GM12878 (cell line): ENCODE measurements around the gene CCDC6. TPM values are rescaled to one million over a fixed set of nuclear protein-coding genes. Genes with fewer than 3 reads are reported as not detected.

Experiments
- ATAC-seq: fragments of 200-7000 bp; cut with Tn5 transposase; 3 replicates; pipeline ENCODE4 v1.9.1; 2020; ENCODE audit warnings: mild to moderate bottlenecking, moderate library complexity
- BruUV-seq: library from RNA; stranded (reverse); fragments of 400-500 nt; replicated peaks from 2 replicates; lab custom pipeline; 2021; lab: Mats Ljungman, UMichigan
- CTCF ChIA-PET: fragments of 300-600 bp; sonication (Branson Sonifier 250); formaldehyde crosslinking; extraction: SDS; loops from one replicate; lab custom pipeline; 2021; ENCODE audit warnings: inconsistent platforms; lab: Yijun Ruan, JAX
- POLR2A ChIA-PET: fragments of 350-600 bp; formaldehyde crosslinking; extraction: SDS; loops from one replicate; lab custom pipeline; 2021; ENCODE audit warnings: inconsistent platforms; lab: Charles Lee
- RAD21 ChIA-PET: fragments of 300-600 bp; sonication (Branson Sonifier 250); formaldehyde crosslinking; loops from one replicate; lab custom pipeline; 2023; ENCODE audit warnings: antibody characterized with exemption; ENCODE audit not compliant: unreplicated experiment; lab: Charles Lee
- SMC1A ChIA-PET: fragments of 300-600 bp; sonication (Branson Sonifier 250); formaldehyde crosslinking; loops from one replicate; lab custom pipeline; 2023; ENCODE audit not compliant: unreplicated experiment, uncharacterized antibody; lab: Charles Lee
- DNase-seq: peaks from one replicate; pipeline ENCODE4 v3.0.0-alpha.2; 2011; ENCODE audit warnings: low read depth, low spot score
- FAIRE-seq: peaks from 3 replicates; lab custom pipeline; 2011; peaks lifted over from hg19 to GRCh38; lab: Jason Lieb, UNC
- H2AFZ ChIP-seq: 2 replicates; pipeline ENCODE4 v1.6.0; 2011; ENCODE audit warnings: low read depth, low read length, control low read depth; ENCODE audit not compliant: control insufficient read depth
- H3K27ac ChIP-seq: 2 replicates; pipeline ENCODE4 v1.5.1; 2011; ENCODE audit warnings: control low read depth; ENCODE audit not compliant: control insufficient read depth, insufficient read depth
- H3K27me3 ChIP-seq, 2 experiments: replicated peaks in 1 of 2; 2 replicates each; pipeline versions ENCODE4 v1.6.0 to v1.6.1; 2011; ENCODE audit warnings: low read length in 1 of 2; ENCODE audit not compliant: control insufficient read depth in 2 of 2, insufficient read depth in 2 of 2
- H3K36me3 ChIP-seq, 2 experiments: 2 replicates each; pipeline ENCODE4 v1.5.1; 2011; ENCODE audit warnings: low read length in 1 of 2; ENCODE audit not compliant: control insufficient read depth in 2 of 2, insufficient read depth in 2 of 2
- H3K4me1 ChIP-seq: 2 replicates; pipeline ENCODE4 v1.6.1; 2011; ENCODE audit warnings: mild to moderate bottlenecking, low read length, moderate library complexity, mixed read lengths; ENCODE audit not compliant: control insufficient read depth, insufficient read depth
- H3K4me2 ChIP-seq: 2 replicates; pipeline ENCODE4 v1.6.0; 2011; ENCODE audit warnings: control low read depth; ENCODE audit not compliant: control insufficient read depth, insufficient read depth
- H3K4me3 ChIP-seq: fragments of 200-600 bp; sonication (generic); 2 replicates; pipeline ENCODE4 v1.5.1; 2016
- H3K79me2 ChIP-seq: 2 replicates; pipeline ENCODE4 v1.6.0; 2011; ENCODE audit warnings: low read length; ENCODE audit not compliant: control insufficient read depth, insufficient read depth
- H3K9ac ChIP-seq: 2 replicates; pipeline ENCODE4 v1.8.0; 2011; ENCODE audit warnings: low read length, control low read depth, mixed read lengths; ENCODE audit not compliant: control insufficient read depth, insufficient read depth
- H3K9me3 ChIP-seq: replicated peaks from 3 replicates; pipeline ENCODE4 v1.5.1; 2011; ENCODE audit warnings: mild to moderate bottlenecking, low read length; ENCODE audit not compliant: control insufficient read depth, insufficient read depth
- H4K20me1 ChIP-seq: 2 replicates; pipeline ENCODE4 v1.6.0; 2011; ENCODE audit not compliant: control insufficient read depth, insufficient read depth
- CBFB ChIP-seq: IDR thresholded peaks from 2 replicates; pipeline ENCODE4 v1.6.1; 2016; ENCODE audit warnings: antibody characterized with exemption, low read depth
- EZH2 ChIP-seq: IDR thresholded peaks from 2 replicates; pipeline ENCODE4 v1.6.1; 2012; ENCODE audit warnings: low read depth, mild to moderate bottlenecking, control low read depth, inconsistent platforms, low read length, borderline replicate concordance; ENCODE audit not compliant: control insufficient read depth
- KLF5 ChIP-seq: fragments of 450-650 bp; IDR thresholded peaks from 2 replicates; pipeline ENCODE4 v1.6.1; 2014; ENCODE audit warnings: mild to moderate bottlenecking; ENCODE audit not compliant: partially characterized antibody
- NFYA ChIP-seq: IDR thresholded peaks from 2 replicates; pipeline ENCODE4 v1.6.1; 2011; ENCODE audit warnings: low read depth, mild to moderate bottlenecking, low read length, improper control_type of control experiment, borderline replicate concordance
- POLR2A ChIP-seq: IDR thresholded peaks from 2 replicates; pipeline ENCODE4 v1.6.1; 2011; ENCODE audit warnings: low read depth, mild to moderate bottlenecking, low read length
- TARDBP ChIP-seq: IDR thresholded peaks from 2 replicates; pipeline ENCODE4 v1.6.1; 2016; ENCODE audit warnings: borderline replicate concordance
- ZNF384 ChIP-seq: IDR thresholded peaks from 2 replicates; pipeline ENCODE4 v1.6.1; 2012; ENCODE audit warnings: low read depth, mild to moderate bottlenecking, low read length, improper control_type of control experiment, borderline replicate concordance
- ZZZ3 ChIP-seq: IDR thresholded peaks from 2 replicates; pipeline ENCODE4 v1.6.1; 2011; ENCODE audit warnings: low read depth; ENCODE audit not compliant: control insufficient read depth, insufficient read length
- WGBS: methylation state at CpG from one replicate; pipeline ENCODE4 v1.1.6; 2016; ENCODE audit warnings: low lambda C conversion rate; ENCODE audit not compliant: insufficient replicate concordance, insufficient coverage; ENCODE audit errors: missing lambda C conversion rate; 5-methylcytosine and 5-hydroxymethylcytosine counted together
- in situ Hi-C: fragments of 300-500 bp; cut with MboI; formaldehyde crosslinking; loops from 9 replicates; pipeline ENCODE4 v1.14.3; 2018; ENCODE audit warnings: mixed read lengths
- intact Hi-C: fragments of 100-400 bp; cut with micrococcal nuclease; formaldehyde crosslinking; loops from one replicate; pipeline ENCODE4 v1.14.2; 2022; ENCODE audit not compliant: unreplicated experiment
- polyA plus RNA-seq, 11 experiments: library from polyadenylated mRNA; depleted of rRNA in 4 of 11; unstranded in 6 of 11; stranded (reverse) in 5 of 11; fragments of >200 nt; fragmentation: Nextera tagmentation in 4 of 11; fragmentation: Illumina TruSeq in 1 of 11; extraction: Ambion mirVana in 4 of 11; extraction: Trizol in 1 of 11; gene quantifications; 1 replicate in 1 of 11; 2 replicates in 10 of 11; pipeline versions ENCODE4 v1.2.1 to v1.2.3, GENCODE V29; 2011 to 2016; ENCODE audit warnings: inconsistent platforms in 2 of 11, missing spikeins in 2 of 11, low read depth in 1 of 11
- total RNA-seq, 4 experiments: library from RNA; depleted of rRNA in 3 of 4; stranded (reverse); fragments of >200 nt in 3 of 4; fragmentation: Illumina TruSeq in 1 of 4; extraction: Trizol in 1 of 4; gene quantifications; 2 replicates each; pipeline versions ENCODE4 v1.2.1 to v1.2.3, GENCODE V29; 2013 to 2021
- TF ChIP-seq, protein P1 (sequence below): fragments of 450-650 bp; formaldehyde crosslinking; IDR thresholded peaks from 2 replicates; pipeline ENCODE4 v1.5.0; 2022; ENCODE audit warnings: mild to moderate bottlenecking, missing genetic modification characterization
- TF ChIP-seq, protein P2 (sequence below): fragments of 450-650 bp; IDR thresholded peaks from 2 replicates; pipeline ENCODE4 v1.6.1; 2014; ENCODE audit warnings: mild to moderate bottlenecking
- TF ChIP-seq, protein P3 (sequence below): fragments of 450-650 bp; IDR thresholded peaks from 2 replicates; pipeline ENCODE4 v1.6.1; 2017; ENCODE audit warnings: mild to moderate bottlenecking, moderate library complexity

Gene CCDC6
- total and polyA plus RNA-seq, 10 of the 15 experiments (the other 5 are each of a cell fraction or from before 2014, with no cell fraction given) = 11.8 to 46.2 (median 26.7) TPM

DNA sequence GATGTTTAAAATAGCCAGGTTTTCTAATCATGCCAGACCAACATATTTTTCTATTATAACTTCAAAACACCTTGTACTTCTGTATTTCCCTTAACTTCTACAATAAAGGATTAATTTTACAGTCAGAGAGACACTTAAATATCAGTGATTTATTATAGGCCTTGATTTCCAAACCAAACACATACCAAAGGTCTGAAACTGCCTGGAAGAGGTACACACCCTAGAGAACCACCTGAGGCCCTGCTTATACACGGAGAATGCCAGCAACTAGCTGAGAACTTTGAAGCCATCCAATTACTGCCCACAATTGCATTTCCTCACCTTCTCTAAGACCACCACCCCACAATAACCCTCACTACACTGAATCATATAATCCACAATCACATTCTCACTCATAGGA lies 4.9 kb downstream of the CCDC6 start:
- no peak overlapping the region for H2AFZ ChIP-seq

More for the DNA sequence above, 4.9 kb downstream of the CCDC6 start:
- H3K79me2 ChIP-seq = peaks cover 87% of the 10 kb centered on the region
- ChIA-PET RAD21 (interaction anchor here (1.2 to 2.0 kb wide), 3 partner anchors 16 to 38 kb away, joined by 3 to 5 read pairs (median 3); no protein-coding TSS in a partner anchor), POLR2A (interaction anchor here (2.1 kb wide), 1 partner anchor 10 kb away, joined by 4 read pairs; no protein-coding TSS in a partner anchor), CTCF (interaction anchor here (1.1 to 3.0 kb wide), 4 partner anchors 13 to 64 kb away, joined by 3 to 14 read pairs (median 6); no protein-coding TSS in a partner anchor), SMC1A (interaction anchor here (1.1 to 10.1 kb wide), 4 partner anchors 9 to 36 kb away, joined by 4 to 143 read pairs (median 8); no protein-coding TSS in a partner anchor)
- no peak overlapping the region for H3K27ac ChIP-seq
- H3K4me2 ChIP-seq = no peak overlapping the region
- H4K20me1 ChIP-seq = no peaks in the 10 kb centered on the region; the same call in 1 of the 2 replicates
- H3K4me3 ChIP-seq = no peak overlapping the region
- H3K27me3 ChIP-seq = no peaks in the 10 kb centered on the region
- H3K36me3 ChIP-seq = no peaks in the 10 kb centered on the region; a peak in 2 of 4 replicates
- WGBS = 100% methylated on average over 1 of the region's 1 CpG
- no peaks in the 10 kb centered on the region for H3K9me3 ChIP-seq
- intact Hi-C loops = loop anchor here (10.0 kb wide), 4 partner anchors 333 to 1637 kb away; partner anchors contain the start of genes CISD1 and IPMK
- peaks cover 17% of the 10 kb centered on the region for H3K4me1 ChIP-seq
- TF ChIP-seq KLF5 = no peak
- no peak for TF ChIP-seq POLR2A
- no peak for TF ChIP-seq ZNF384
- no peak for TF ChIP-seq CBFB
- TF ChIP-seq, protein P1, sequence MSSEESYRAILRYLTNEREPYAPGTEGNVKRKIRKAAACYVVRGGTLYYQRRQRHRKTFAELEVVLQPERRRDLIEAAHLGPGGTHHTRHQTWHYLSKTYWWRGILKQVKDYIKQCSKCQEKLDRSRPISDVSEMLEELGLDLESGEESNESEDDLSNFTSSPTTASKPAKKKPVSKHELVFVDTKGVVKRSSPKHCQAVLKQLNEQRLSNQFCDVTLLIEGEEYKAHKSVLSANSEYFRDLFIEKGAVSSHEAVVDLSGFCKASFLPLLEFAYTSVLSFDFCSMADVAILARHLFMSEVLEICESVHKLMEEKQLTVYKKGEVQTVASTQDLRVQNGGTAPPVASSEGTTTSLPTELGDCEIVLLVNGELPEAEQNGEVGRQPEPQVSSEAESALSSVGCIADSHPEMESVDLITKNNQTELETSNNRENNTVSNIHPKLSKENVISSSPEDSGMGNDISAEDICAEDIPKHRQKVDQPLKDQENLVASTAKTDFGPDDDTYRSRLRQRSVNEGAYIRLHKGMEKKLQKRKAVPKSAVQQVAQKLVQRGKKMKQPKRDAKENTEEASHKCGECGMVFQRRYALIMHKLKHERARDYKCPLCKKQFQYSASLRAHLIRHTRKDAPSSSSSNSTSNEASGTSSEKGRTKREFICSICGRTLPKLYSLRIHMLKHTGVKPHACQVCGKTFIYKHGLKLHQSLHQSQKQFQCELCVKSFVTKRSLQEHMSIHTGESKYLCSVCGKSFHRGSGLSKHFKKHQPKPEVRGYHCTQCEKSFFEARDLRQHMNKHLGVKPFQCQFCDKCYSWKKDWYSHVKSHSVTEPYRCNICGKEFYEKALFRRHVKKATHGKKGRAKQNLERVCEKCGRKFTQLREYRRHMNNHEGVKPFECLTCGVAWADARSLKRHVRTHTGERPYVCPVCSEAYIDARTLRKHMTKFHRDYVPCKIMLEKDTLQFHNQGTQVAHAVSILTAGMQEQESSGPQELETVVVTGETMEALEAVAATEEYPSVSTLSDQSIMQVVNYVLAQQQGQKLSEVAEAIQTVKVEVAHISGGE (CRISPR knock-in tag) = no peak
- TF ChIP-seq TARDBP = no peak
- TF ChIP-seq, protein P2, sequence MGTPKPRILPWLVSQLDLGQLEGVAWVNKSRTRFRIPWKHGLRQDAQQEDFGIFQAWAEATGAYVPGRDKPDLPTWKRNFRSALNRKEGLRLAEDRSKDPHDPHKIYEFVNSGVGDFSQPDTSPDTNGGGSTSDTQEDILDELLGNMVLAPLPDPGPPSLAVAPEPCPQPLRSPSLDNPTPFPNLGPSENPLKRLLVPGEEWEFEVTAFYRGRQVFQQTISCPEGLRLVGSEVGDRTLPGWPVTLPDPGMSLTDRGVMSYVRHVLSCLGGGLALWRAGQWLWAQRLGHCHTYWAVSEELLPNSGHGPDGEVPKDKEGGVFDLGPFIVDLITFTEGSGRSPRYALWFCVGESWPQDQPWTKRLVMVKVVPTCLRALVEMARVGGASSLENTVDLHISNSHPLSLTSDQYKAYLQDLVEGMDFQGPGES = no peak
- no peak for TF ChIP-seq EZH2
- TF ChIP-seq ZZZ3 = no peak
- TF ChIP-seq NFYA = no peak
- TF ChIP-seq, protein P3, sequence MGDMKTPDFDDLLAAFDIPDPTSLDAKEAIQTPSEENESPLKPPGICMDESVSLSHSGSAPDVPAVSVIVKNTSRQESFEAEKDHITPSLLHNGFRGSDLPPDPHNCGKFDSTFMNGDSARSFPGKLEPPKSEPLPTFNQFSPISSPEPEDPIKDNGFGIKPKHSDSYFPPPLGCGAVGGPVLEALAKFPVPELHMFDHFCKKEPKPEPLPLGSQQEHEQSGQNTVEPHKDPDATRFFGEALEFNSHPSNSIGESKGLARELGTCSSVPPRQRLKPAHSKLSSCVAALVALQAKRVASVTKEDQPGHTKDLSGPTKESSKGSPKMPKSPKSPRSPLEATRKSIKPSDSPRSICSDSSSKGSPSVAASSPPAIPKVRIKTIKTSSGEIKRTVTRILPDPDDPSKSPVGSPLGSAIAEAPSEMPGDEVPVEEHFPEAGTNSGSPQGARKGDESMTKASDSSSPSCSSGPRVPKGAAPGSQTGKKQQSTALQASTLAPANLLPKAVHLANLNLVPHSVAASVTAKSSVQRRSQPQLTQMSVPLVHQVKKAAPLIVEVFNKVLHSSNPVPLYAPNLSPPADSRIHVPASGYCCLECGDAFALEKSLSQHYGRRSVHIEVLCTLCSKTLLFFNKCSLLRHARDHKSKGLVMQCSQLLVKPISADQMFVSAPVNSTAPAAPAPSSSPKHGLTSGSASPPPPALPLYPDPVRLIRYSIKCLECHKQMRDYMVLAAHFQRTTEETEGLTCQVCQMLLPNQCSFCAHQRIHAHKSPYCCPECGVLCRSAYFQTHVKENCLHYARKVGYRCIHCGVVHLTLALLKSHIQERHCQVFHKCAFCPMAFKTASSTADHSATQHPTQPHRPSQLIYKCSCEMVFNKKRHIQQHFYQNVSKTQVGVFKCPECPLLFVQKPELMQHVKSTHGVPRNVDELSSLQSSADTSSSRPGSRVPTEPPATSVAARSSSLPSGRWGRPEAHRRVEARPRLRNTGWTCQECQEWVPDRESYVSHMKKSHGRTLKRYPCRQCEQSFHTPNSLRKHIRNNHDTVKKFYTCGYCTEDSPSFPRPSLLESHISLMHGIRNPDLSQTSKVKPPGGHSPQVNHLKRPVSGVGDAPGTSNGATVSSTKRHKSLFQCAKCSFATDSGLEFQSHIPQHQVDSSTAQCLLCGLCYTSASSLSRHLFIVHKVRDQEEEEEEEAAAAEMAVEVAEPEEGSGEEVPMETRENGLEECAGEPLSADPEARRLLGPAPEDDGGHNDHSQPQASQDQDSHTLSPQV = no peak
- no peak for FAIRE-seq
- in situ Hi-C loops = no loop called here
- no TSS peak for BruUV-seq
- ATAC-seq = no peak
- no peak overlapping the region for H3K9ac ChIP-seq
- no peak for DNase-seq
